NK-92 (cell line): ENCODE data around the gene LRRC4C.

Source experiments
- DNase-seq: peaks from one replicate; lab custom pipeline; 2025; ENCODE audit not compliant: unreplicated experiment; lab: John Stamatoyannopoulos, UW

LRRC4C gene

DNA sequence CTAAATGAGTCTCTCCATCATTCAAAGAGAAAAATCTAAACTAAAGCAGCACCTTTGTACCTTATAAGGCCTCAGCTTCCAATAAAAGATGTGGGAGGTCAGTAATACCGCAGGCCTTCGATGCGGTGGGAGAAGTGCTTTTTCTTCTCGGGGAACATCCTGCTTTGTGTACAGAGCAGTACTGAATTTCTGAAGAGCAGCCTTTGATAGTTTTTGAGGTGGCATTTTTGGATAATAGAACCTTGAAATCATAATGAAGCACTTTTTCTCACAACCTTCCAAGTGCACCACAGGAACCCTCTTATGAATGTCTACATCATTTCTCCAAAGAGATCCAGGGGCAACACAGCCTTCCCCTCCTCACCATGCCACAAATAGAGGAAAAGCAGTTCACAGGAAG lies 39.6 kb downstream of the LRRC4C start:
- no peak for DNase-seq

- DNase-seq: no peak
Observed at GRCh38 chr11:41414771-41415440, 44.5 kb downstream of the LRRC4C start.

GRCh38 chr11:41413843-41414242 lies 45.6 kb downstream of the LRRC4C start:
- no peak for DNase-seq

DNA sequence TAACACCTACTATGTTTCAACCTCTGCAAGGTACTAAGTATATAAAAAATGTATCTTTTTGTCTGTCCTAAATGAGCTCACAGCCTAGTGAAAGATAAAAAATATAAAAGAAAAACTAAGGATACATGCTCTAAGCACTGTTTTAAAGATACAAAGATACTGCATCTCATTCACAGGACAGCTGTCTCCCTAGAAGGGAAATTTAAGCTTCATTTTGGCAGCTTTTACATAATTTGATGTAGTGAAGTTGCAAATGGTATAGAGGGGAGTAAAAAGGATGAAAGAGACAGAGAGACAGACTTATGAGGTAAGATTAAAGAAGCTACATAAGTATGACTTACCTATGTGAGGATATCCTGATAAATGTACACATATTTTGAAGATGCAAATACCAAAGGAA lies 53.6 kb downstream of the LRRC4C start:
- DNase-seq: no peak

GRCh38 chr11:41404109-41404508 lies 55.3 kb downstream of the LRRC4C start:
- no peak for DNase-seq

GRCh38 chr11:41403458-41403857 lies 56.0 kb downstream of the LRRC4C start:
- no peak for DNase-seq

- DNase-seq: no peak
Observed at GRCh38 chr11:41400819-41401382, 58.6 kb downstream of the LRRC4C start.

DNA sequence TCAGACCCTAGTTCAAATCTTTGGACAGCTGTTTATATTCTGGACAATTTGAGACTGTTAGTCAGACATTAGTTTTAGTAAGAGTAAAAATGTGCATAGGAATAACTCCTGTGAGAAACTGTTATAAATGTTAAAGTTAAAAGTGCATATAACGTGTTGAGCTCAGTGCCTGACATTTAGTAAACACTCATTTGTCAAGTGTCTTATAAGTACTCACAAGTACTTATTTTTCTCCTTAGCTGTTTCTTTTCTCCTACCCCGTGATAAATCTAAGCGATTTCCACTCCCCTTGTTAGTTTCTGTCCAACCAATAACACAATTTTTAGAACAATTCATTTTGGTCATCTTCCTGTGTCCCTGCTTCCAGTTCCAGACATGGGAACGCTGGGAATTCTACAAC lies 59.3 kb downstream of the LRRC4C start:
- no peak for DNase-seq

DNA sequence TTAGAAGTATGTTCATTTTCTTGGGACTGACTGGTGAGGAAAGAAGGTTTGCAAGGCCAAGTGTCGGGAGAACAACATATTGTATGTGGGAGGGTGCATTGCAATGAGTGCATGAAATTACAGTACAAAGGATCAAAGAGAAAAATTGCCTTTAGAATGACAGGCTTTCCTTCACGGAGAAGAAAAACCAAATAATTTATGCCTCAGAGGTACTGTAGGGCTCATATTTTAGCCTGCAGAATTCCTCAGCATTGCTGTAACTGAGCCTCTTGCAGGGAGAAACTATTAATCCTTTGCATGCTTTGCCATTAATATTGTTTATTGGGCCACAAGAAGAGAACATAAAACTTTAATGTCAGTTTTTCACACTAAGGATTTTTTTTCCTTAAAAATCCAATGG lies 60.1 kb downstream of the LRRC4C start:
- no peak for DNase-seq

DNA sequence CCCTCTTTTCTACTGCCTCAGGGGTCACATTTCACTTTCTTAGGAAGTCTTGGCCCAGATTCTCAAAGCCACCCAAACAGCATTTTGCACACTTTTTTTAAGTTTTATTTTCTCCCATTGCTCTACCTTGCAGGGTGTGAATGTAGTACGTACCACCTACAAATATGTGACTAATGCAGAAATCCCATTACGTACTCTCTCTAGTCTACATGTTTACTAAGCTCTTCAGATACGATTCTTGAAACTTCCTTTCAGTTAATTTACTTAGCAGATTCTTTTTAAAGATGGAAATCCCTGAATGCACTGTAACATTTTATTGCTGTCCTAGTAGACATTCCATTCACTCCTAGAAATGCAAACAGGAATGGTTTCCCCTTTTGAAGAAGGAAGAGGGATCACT lies 61.3 kb downstream of the LRRC4C start:
- DNase-seq: no peak

DNA sequence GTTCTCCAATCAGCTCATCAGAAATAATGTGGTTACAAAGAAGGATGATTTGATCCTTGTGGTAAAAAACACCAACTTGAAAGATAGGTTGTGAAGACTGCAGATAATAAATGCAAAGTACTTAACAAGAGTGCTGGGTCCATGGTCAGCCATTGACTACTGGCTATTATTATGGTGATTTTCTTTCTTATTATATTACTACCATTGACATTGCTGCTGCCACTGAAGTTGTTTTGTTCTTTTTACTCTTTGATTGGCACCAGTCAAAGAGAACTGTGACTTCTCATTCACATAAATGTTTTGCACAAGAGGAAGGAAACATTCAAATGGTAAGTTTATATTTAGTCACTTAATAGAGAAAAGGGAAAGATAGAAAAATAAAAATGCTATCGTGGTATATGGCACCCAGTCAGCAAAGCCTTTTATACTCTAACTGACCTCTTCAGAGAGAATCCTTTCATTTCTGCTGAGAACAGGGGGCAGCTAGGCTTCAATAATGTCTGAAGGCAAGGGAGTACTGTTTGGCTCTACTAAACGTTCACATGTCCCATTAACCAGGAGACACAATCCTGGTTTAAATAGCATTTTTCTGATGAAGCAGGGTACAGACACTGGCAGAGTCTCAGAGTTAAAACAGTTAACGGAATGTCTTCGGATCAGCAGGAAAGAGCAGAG lies 64.8 kb downstream of the LRRC4C start:
- DNase-seq: no peak

DNA sequence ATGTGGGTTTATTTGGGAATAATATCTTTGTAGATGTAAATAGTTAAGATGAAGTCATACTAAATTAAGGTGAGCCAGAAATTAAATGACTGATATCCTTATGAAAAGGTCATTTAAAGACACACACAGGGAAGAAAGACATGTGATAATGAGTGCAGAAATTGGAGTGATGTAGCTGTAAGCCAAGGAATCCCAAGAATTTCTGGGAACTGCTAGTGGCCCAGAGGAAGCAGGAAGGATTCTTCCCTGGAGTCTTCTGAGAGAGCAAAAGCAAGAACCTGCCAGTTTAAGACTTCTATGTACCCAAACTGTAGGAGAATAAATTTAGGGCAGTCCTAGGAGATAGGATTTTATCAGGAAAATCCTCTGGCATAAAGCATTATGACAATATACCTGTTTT lies 66.9 kb downstream of the LRRC4C start:
- DNase-seq: no peak

- DNase-seq: no peak
Observed at GRCh38 chr11:41389623-41390130, 69.8 kb downstream of the LRRC4C start.

DNA sequence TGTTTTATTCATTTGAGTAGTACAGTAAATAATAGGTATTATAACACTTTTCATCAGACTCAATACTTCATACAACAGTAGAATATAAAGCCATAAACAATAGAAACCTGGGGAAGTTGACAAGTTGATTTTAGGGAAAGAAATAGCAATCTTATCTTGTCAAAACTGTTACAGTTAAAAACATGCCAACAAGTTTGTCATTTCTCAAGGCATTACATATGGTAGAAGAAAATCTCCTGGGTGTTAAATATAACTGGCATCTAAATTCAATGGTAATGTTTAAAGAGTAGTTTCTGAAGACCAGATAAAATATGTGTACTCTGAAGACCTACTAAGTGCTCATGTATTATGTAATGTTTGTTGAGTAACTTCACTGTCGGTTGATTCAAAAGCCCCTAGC lies 75.1 kb downstream of the LRRC4C start:
- DNase-seq: no peak

DNA sequence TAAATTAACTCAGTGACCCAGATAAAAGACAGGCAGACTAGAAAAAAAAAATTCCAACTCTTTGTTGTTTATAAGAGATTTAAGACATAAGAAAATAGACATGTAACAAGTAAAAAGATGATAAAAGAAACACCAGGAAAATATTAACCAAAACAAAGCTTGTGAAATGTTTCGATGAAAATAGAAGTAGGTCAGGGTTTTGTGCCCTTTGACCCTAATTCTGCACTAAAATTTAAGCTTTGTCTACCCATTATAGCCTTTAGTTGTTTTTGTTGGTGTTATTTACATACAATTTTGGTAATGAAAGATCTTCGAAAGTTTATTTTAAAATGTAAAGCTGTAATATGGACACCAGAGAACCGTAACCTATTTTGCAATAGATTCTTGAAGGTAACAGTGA lies 75.7 kb downstream of the LRRC4C start:
- DNase-seq: no peak

DNA sequence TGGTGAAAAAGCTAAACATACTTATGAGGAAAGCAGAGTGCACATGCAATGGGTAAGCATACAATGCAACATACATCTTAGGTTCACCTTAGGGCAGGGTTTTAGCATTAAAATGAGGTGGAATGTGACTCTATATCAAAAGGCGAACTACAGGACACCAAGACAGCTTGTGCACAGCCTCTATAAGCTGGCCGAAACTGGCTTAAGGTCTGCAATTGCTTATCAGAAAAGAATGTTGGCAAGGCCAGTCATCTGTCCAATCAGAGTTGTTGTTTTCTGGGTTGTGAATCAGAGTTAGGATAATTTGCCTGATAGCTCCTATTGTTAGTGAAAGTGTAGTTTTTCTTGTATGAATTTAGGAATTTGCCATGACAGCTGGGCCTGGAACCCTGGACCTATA lies 76.5 kb downstream of the LRRC4C start:
- no peak for DNase-seq

DNA sequence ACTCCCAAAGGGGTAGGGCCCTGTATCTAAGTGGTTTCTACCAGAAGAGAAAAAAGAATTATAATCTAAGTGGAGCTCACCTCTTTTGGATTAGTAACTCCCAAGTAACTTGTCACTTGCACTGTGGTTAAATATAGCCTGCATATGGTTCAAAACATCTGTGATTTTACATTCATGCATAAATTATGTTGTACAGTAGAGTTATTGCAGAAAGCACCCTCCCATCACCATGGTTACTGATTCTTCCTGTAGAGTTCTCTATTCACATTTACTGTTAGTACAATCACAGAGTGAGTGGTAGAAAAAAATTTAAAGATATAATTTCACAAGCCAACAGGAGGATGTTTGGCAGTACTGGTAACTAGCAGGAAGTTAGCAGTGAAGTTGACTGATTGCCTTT lies 80.4 kb downstream of the LRRC4C start:
- no peak for DNase-seq

GRCh38 chr11:41377709-41378394 lies 81.6 kb downstream of the LRRC4C start:
- DNase-seq: no peak

DNA sequence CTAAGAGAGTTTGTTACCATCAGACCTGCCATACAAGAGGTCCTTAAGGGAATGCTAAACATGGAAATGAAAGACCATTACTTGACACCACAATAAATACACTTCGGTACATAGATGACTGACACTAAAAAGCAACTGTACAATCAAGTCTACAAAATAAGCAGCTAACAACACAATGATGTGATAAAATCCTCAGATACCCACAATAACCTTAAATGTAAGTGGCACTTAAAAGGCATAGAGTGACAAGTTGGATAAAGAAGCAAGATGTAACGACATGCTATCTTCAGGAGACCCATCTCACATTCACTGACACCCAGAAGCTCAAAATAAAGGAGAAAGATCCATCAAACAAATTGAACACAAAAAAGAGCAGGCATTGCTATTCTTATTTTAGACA lies 107.6 kb downstream of the LRRC4C start:
- DNase-seq: no peak

DNA sequence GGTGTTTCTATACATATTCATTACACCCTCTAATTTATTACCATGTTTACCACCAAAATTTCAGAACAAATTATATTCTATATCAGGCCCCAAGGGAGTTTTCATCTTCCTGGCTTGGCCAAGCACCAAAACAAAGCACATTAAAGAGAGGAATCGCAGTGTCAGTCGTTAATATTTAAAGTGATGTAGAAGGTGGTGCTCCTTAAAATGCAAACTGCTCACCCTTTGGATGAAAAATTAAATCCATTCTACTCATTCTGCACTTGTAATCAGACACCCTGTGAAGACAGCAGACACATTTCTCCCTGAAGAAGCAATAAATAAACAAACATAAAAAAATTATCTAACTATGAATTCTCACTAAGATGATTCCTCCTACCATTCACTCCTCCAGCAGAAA lies 113.4 kb downstream of the LRRC4C start:
- DNase-seq: no peak

GRCh38 chr11:41334007-41334933 lies 125.2 kb downstream of the LRRC4C start:
- DNase-seq: no peak
